ENCODE results near the gene HPSE2. TPM values are rescaled to one million over a fixed set of nuclear protein-coding genes. Genes with fewer than 3 reads are reported as not detected.

HPSE2 gene
- total and polyA plus RNA-seq, 2 of the 8 experiments (the other 6 are each of a cell fraction or from before 2014, with no cell fraction given) = 0.41 to 0.58 TPM

DNA sequence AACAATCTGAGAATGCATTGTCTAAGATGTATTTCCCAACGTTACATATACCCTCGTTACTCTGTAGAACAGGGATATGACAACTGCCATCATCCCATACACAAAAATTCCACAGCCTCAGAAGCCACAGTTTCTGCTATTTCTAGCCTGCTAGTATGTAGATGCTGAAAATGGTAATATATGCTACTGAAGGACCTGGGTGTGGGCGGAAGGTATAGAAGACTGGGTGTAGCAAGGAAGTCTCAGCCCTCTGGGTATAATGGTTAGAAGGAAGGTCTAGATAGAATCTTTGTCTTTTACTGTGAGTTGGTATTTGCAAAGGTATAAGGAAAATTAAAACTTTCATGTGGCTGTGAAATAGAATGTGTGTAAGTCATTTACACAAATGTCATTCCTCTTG, 709.7 kb downstream of the HPSE2 start:
- CTCF ChIA-PET (ENCODE audit: partially characterized antibody) = no interaction called here
- FAIRE-seq = no peak
- TF ChIP-seq CHD7 (IDR thresholded peaks at IDR 0.05; ENCODE audit: insufficient replicate concordance, low read length) = no peak

More for the DNA sequence above, 709.7 kb downstream of the HPSE2 start:
- Histone ChIP-seq H3K23ac (ENCODE audit: insufficient read length) (no peak overlapping the region), H4K8ac (ENCODE audit: extremely low read depth, insufficient read depth, low read length) (no peak overlapping the region), H3K4me2 (ENCODE audit: insufficient read depth in 1 of 2, low read depth in 2 of 2, low read length in 2 of 2) (no peak overlapping the region), H2BK120ac (replicated peaks; ENCODE audit: low read depth, low read length) (no peak overlapping the region), H3K79me2 (ENCODE audit: control insufficient read depth in 1 of 2, insufficient read depth in 2 of 2, low read length in 2 of 2) (no peaks in the 10 kb centered on the region), H4K91ac (replicated peaks; ENCODE audit: insufficient read length, low read length) (no peak overlapping the region), H4K5ac (ENCODE audit: insufficient read length, low read depth, low read length) (no peak overlapping the region), H2BK15ac (ENCODE audit: low read length) (no peak overlapping the region), H3K56ac (replicated peaks; ENCODE audit: insufficient read length, low read depth, low read length) (no peak overlapping the region), H3K23me2 (ENCODE audit: low read depth, low read length) (no peaks in the 10 kb centered on the region), H4K20me1 (replicated peaks in 1 of 2; ENCODE audit: control insufficient read depth in 1 of 2, insufficient read depth in 2 of 2, low read length in 2 of 2) (no peaks in the 10 kb centered on the region), H3K18ac (ENCODE audit: extremely low read depth, low read length) (no peak overlapping the region), H2BK12ac (ENCODE audit: low read depth, low read length) (no peak overlapping the region), H2AK5ac (ENCODE audit: low read depth, low read length) (no peak overlapping the region), H3K14ac (ENCODE audit: insufficient read length) (no peak overlapping the region), H3K36me3 (ENCODE audit: control insufficient read depth in 2 of 4, insufficient read depth in 4 of 4, low read length in 3 of 4) (no peaks in the 10 kb centered on the region), H3K9me3 (ENCODE audit: insufficient read depth in 2 of 2, low read depth in 1 of 2, low read length in 1 of 2) (no peaks in the 10 kb centered on the region), H2BK20ac (ENCODE audit: low read length) (no peak overlapping the region), H3K79me1 (ENCODE audit: low read depth, low read length) (no peaks in the 10 kb centered on the region), H2BK5ac (ENCODE audit: low read depth, low read length) (no peak overlapping the region), H3K27me3 (replicated peaks in 1 of 4; ENCODE audit: control insufficient read depth in 3 of 4, extremely low read depth in 1 of 4, insufficient read depth in 3 of 4, low read length in 3 of 4) (no peaks in the 10 kb centered on the region), H3K27ac (ENCODE audit: low read depth, low read length) (no peak overlapping the region), H3K9ac (replicated peaks in 1 of 4; ENCODE audit: extremely low read depth in 1 of 4, low read depth in 3 of 4, low read length in 3 of 4) (no peak overlapping the region), H3K4me3 (ENCODE audit: extremely low read depth in 1 of 4, insufficient read depth in 2 of 4, low read depth in 3 of 4, low read length in 4 of 4) (no peak overlapping the region), H2AFZ (ENCODE audit: low read length) (no peak overlapping the region), H3K4ac (replicated peaks; ENCODE audit: insufficient read length, low read depth, low read length) (no peak overlapping the region), H3K4me1 (replicated peaks in 1 of 4; ENCODE audit: control insufficient read depth in 3 of 4, insufficient read depth in 4 of 4, low read length in 3 of 4) (no peaks in the 10 kb centered on the region)
- 94% methylated on average over 3 of the region's 3 CpGs; no CpG with 5 or more reads in 1 of the 2 experiments for WGBS, 2 experiments (ENCODE audit: extremely low coverage in 1 of 2, insufficient coverage in 1 of 2, insufficient read length in 1 of 2, insufficient replicate concordance in 2 of 2, low coverage in 1 of 2, low lambda C conversion rate in 2 of 2, missing lambda C conversion rate in 1 of 2)
- DNase-seq (ENCODE audit: low read depth in 1 of 2, low spot score in 2 of 2) = no peak
- POLR2A ChIA-PET (ENCODE audit: partially characterized antibody) = no interaction called here

Measured in H1 (cell line).